Measurements from ENCODE around the gene RFK. TPM values are rescaled to one million over a fixed set of nuclear protein-coding genes. Genes with fewer than 3 reads are reported as not detected.

Gene RFK
- total RNA-seq, 1 experiment from 2014 or later = 14.0 TPM

DNA sequence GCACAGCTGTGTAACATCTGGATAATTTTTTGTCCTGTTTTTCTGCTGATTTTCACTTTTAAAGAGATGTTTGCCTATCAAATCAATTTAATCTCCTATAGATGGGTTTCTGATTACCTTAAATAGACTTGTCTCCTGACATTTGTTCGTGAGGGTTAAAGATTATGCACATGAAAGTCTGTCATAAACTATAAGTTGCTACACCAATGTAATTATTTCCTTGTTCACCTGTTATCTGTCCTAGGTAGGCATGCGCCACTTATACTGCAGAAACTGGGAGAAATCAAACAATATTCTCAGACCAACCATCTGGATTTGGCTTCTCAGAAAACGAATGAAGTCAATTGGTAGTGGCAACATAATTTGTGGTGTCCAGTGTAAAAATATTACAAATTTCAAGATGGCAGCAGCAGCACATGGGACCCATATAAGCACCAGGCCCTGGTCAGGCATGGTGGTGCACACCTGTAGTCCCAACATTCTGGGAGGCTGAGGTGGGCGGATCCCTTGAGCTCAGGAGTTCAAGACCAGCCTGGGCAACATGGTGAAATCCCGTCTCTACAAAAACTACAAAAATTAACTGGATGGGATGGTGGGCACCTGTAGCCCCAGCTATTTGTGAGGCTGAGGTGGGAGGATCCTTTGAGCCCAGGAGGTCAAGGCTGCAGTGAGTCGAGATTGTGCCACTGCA lies 20.3 kb downstream of the RFK start:
- TF ChIP-seq, protein P1, sequence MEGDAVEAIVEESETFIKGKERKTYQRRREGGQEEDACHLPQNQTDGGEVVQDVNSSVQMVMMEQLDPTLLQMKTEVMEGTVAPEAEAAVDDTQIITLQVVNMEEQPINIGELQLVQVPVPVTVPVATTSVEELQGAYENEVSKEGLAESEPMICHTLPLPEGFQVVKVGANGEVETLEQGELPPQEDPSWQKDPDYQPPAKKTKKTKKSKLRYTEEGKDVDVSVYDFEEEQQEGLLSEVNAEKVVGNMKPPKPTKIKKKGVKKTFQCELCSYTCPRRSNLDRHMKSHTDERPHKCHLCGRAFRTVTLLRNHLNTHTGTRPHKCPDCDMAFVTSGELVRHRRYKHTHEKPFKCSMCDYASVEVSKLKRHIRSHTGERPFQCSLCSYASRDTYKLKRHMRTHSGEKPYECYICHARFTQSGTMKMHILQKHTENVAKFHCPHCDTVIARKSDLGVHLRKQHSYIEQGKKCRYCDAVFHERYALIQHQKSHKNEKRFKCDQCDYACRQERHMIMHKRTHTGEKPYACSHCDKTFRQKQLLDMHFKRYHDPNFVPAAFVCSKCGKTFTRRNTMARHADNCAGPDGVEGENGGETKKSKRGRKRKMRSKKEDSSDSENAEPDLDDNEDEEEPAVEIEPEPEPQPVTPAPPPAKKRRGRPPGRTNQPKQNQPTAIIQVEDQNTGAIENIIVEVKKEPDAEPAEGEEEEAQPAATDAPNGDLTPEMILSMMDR (IDR thresholded peaks at IDR 0.05; ENCODE audit: unreplicated experiment) = no peak
- Mint-ChIP-seq H3K27ac (ENCODE audit: unreplicated experiment) (peak overlapping the region; percentile 4), H3K4me3 (ENCODE audit: low read depth, unreplicated experiment) (no peak overlapping the region), H3K27me3 (ENCODE audit: unreplicated experiment) (no peaks in the 10 kb centered on the region), H3K36me3 (ENCODE audit: insufficient read depth, unreplicated experiment) (no peaks in the 10 kb centered on the region), H3K4me1 (ENCODE audit: low read depth, unreplicated experiment) (peaks cover 49% of the 10 kb centered on the region), H3K9me3 (ENCODE audit: low read depth, unreplicated experiment) (no peaks in the 10 kb centered on the region)
- intact Hi-C loops (cut with micrococcal nuclease; ENCODE audit: unreplicated experiment) = loop anchor here (2.0 kb wide), 1 partner anchor 19 kb away; no protein-coding TSS in a partner anchor
- DNase-seq = no peak
- no TSS peak for BruUV-seq (replicated peaks)
- CTCF ChIA-PET = interaction anchor here (1.1 kb wide), 1 partner anchor 12 kb away, joined by 3 read pairs; no protein-coding TSS in a partner anchor

DNA sequence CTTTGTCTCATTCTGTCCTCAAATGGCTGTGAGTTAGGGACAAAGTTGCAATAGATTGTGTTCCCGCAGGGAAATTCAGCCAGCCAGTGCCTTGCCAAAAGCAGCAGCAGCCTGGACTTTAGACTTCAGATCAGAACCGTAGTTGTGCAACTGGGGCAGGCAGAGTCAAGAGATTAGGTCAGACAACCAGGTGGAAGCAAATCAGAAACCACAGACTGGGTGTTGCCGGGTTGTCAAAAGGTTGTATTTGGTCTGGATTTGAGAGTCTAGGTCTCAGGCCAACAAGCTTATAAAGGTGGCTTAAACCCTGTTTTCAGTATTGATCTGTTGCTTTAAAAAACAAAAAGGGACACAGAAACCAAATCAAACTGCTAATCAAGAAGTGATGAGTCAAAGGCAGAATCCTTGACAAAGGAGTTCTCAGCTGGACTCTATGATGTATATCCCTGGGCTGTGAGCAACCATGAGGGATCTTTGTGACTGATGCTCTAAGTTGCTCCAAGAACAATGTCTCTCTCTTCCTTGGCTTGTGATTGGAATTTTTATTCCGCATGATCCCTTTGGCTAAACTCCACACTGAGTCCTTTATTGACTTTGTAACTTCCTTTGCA lies 20.9 kb downstream of the RFK start:
- H3K4me1 Mint-ChIP-seq (ENCODE audit: low read depth, unreplicated experiment) = peaks cover 52% of the 10 kb centered on the region
- no peaks in the 10 kb centered on the region for H3K9me3 Mint-ChIP-seq (ENCODE audit: low read depth, unreplicated experiment)
- intact Hi-C loops (cut with micrococcal nuclease; ENCODE audit: unreplicated experiment) = loop anchor here (2.0 kb wide), 1 partner anchor 20 kb away; no protein-coding TSS in a partner anchor
- TF ChIP-seq, protein P1 (IDR thresholded peaks at IDR 0.05; ENCODE audit: unreplicated experiment) = no peak
- peak; percentile 55 for DNase-seq
- no peaks in the 10 kb centered on the region for H3K27me3 Mint-ChIP-seq (ENCODE audit: unreplicated experiment)
- H3K27ac Mint-ChIP-seq (ENCODE audit: unreplicated experiment) = peak overlapping the region; percentile 4
- H3K4me3 Mint-ChIP-seq (ENCODE audit: low read depth, unreplicated experiment) = no peak overlapping the region
- BruUV-seq (replicated peaks) = no TSS peak
- CTCF ChIA-PET = no interaction called here
- no peaks in the 10 kb centered on the region for H3K36me3 Mint-ChIP-seq (ENCODE audit: insufficient read depth, unreplicated experiment)

DNA sequence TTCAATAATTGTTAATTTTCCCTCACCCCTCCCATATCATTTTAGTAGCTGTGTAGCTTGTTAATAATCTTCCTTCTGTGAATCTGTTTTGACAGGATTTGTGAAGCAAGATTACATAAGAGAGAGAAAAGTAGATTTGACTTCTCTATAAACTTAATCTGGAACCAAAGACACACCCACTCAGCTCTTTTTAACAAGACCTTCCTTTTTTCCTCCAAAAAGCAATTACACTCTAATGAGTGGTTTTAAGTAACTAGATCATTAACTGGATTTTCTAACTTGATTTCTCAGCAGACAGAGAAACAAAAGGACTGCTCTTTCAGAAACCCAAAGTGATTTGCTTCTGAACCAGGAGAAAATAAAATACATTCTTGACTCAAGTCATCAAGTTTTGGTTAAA lies 21.9 kb downstream of the RFK start:
- intact Hi-C loops (cut with micrococcal nuclease; ENCODE audit: unreplicated experiment) = loop anchor here (2.0 kb wide), 1 partner anchor 20 kb away; no protein-coding TSS in a partner anchor
- no peak for DNase-seq
- BruUV-seq (replicated peaks) = no TSS peak
- peaks cover 52% of the 10 kb centered on the region for H3K4me1 Mint-ChIP-seq (ENCODE audit: low read depth, unreplicated experiment)
- CTCF ChIA-PET = interaction anchor here (0.7 kb wide), 1 partner anchor 149 kb away, joined by 3 read pairs; no protein-coding TSS in a partner anchor
- TF ChIP-seq, protein P1 (IDR thresholded peaks at IDR 0.05; ENCODE audit: unreplicated experiment) = no peak
- no peaks in the 10 kb centered on the region for H3K36me3 Mint-ChIP-seq (ENCODE audit: insufficient read depth, unreplicated experiment)
- H3K27me3 Mint-ChIP-seq (ENCODE audit: unreplicated experiment) = no peaks in the 10 kb centered on the region
- H3K4me3 Mint-ChIP-seq (ENCODE audit: low read depth, unreplicated experiment) = no peak overlapping the region
- H3K9me3 Mint-ChIP-seq (ENCODE audit: low read depth, unreplicated experiment) = no peaks in the 10 kb centered on the region
- peak overlapping the region; percentile 4 for H3K27ac Mint-ChIP-seq (ENCODE audit: unreplicated experiment)

DNA sequence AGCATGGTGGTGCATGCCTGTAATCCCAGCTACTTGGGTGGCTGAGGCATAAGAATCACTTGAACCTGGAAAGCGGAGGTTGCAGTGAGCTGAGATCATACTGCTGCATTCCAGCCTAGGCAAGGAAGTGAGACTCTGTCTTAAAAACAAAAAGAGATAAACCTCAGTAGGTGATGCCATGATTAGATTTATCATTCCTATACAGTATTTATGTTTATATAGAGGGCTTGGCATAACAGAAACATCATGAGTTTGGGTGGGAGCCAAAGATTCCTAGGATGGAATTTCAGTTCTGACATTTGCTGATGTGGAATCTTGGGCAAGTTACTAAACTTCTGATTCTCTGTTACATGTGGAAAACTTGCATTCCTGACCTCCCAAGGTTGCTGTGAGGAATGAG lies 22.3 kb downstream of the RFK start:
- H3K36me3 Mint-ChIP-seq (ENCODE audit: insufficient read depth, unreplicated experiment) = no peaks in the 10 kb centered on the region

More for the DNA sequence above, 22.3 kb downstream of the RFK start:
- intact Hi-C loops (cut with micrococcal nuclease; ENCODE audit: unreplicated experiment) = loop anchor here (2.0 kb wide), 1 partner anchor 21 kb away; no protein-coding TSS in a partner anchor
- Mint-ChIP-seq H3K27me3 (ENCODE audit: unreplicated experiment) (no peaks in the 10 kb centered on the region), H3K9me3 (ENCODE audit: low read depth, unreplicated experiment) (no peaks in the 10 kb centered on the region), H3K4me3 (ENCODE audit: low read depth, unreplicated experiment) (no peak overlapping the region), H3K27ac (ENCODE audit: unreplicated experiment) (no peak overlapping the region), H3K4me1 (ENCODE audit: low read depth, unreplicated experiment) (peaks cover 52% of the 10 kb centered on the region)
- no TSS peak for BruUV-seq (replicated peaks)
- TF ChIP-seq, protein P1 (IDR thresholded peaks at IDR 0.05; ENCODE audit: unreplicated experiment) = no peak
- no peak for DNase-seq
- CTCF ChIA-PET = interaction anchor here (0.7 kb wide), 1 partner anchor 150 kb away, joined by 3 read pairs; no protein-coding TSS in a partner anchor
